H1 (cell line): ENCODE measurements around the gene LPP. TPM values are rescaled to one million over a fixed set of nuclear protein-coding genes. Genes with fewer than 3 reads are reported as not detected.

Source experiments
- CTCF ChIA-PET: fragments of 300-600 bp; sonication (Branson Sonifier 250); formaldehyde crosslinking; loops from one replicate; lab custom pipeline; 2021; ENCODE audit not compliant: partially characterized antibody; lab: Charles Lee
- POLR2A ChIA-PET: fragments of 300-600 bp; sonication (Branson Sonifier 250); formaldehyde crosslinking; loops from one replicate; lab custom pipeline; 2021; ENCODE audit warnings: inconsistent platforms; ENCODE audit not compliant: partially characterized antibody; lab: Charles Lee
- DNase-seq, 2 experiments: peaks; one replicate each; pipeline versions ENCODE4 v3.0.0 to v3.0.0-alpha.2; 2010 to 2022; ENCODE audit warnings: low spot score in 2 of 2, low read depth in 1 of 2, mixed read lengths in 1 of 2
- FAIRE-seq: peaks from 2 replicates; lab custom pipeline; 2011; peaks lifted over from hg19 to GRCh38; lab: Jason Lieb, UNC
- H2AFZ ChIP-seq: 2 replicates; pipeline ENCODE4 v1.8.1; 2012; ENCODE audit warnings: low read length, inconsistent platforms
- H2AK5ac ChIP-seq: 2 replicates; pipeline ENCODE4 v1.6.1; 2013; ENCODE audit warnings: low read depth, low read length
- H2BK120ac ChIP-seq: replicated peaks from 2 replicates; pipeline ENCODE3; 2013; ENCODE audit warnings: low read depth, low read length, inconsistent platforms
- H2BK12ac ChIP-seq: 2 replicates; pipeline ENCODE4 v1.6.1; 2013; ENCODE audit warnings: low read depth, low read length
- H2BK15ac ChIP-seq: 2 replicates; pipeline ENCODE4 v1.6.1; 2013; ENCODE audit warnings: low read length
- H2BK20ac ChIP-seq: 2 replicates; pipeline ENCODE4 v1.6.1; 2013; ENCODE audit warnings: low read length
- H2BK5ac ChIP-seq: 2 replicates; pipeline ENCODE4 v1.6.1; 2013; ENCODE audit warnings: low read depth, low read length
- H3K14ac ChIP-seq: 2 replicates; pipeline ENCODE4 v1.6.1; 2013; ENCODE audit warnings: inconsistent platforms; ENCODE audit not compliant: insufficient read length
- H3K18ac ChIP-seq: 2 replicates; pipeline ENCODE4 v1.6.1; 2013; ENCODE audit warnings: low read length; ENCODE audit errors: extremely low read depth
- H3K23ac ChIP-seq: 2 replicates; pipeline ENCODE4 v1.6.1; 2013; ENCODE audit warnings: inconsistent platforms; ENCODE audit not compliant: insufficient read length
- H3K23me2 ChIP-seq: 2 replicates; pipeline ENCODE4 v1.6.1; 2013; ENCODE audit warnings: low read depth, low read length
- H3K27ac ChIP-seq: 2 replicates; pipeline ENCODE4 v1.6.1; 2011; ENCODE audit warnings: low read depth, low read length, inconsistent platforms
- H3K27me3 ChIP-seq, 4 experiments: replicated peaks in 1 of 4; 1 replicate in 1 of 4; 2 replicates in 3 of 4; pipeline versions ENCODE4 v1.6.1 to v1.8.1; 2011 to 2013; ENCODE audit warnings: low read length in 3 of 4, mild to moderate bottlenecking in 3 of 4, inconsistent platforms in 2 of 4, mixed read lengths in 2 of 4, moderate library complexity in 1 of 4; ENCODE audit not compliant: control insufficient read depth in 3 of 4, insufficient read depth in 3 of 4; ENCODE audit errors: extremely low read depth in 1 of 4
- H3K36me3 ChIP-seq, 4 experiments: 2 replicates each; pipeline versions ENCODE4 v1.6.1 to v1.8.1; 2011 to 2013; ENCODE audit warnings: mild to moderate bottlenecking in 4 of 4, low read length in 3 of 4, moderate library complexity in 2 of 4, control low read depth in 1 of 4, inconsistent platforms in 1 of 4; ENCODE audit not compliant: insufficient read depth in 4 of 4, control insufficient read depth in 2 of 4
- H3K4ac ChIP-seq: replicated peaks from 2 replicates; pipeline ENCODE3; 2013; ENCODE audit warnings: low read length, low read depth, mixed read lengths, inconsistent platforms; ENCODE audit not compliant: insufficient read length
- H3K4me1 ChIP-seq, 4 experiments: replicated peaks in 1 of 4; 1 replicate in 1 of 4; 2 replicates in 3 of 4; pipeline versions ENCODE4 v1.6.1 to v1.8.1; 2011 to 2013; ENCODE audit warnings: low read length in 3 of 4, inconsistent platforms in 2 of 4, mixed read lengths in 1 of 4; ENCODE audit not compliant: insufficient read depth in 4 of 4, control insufficient read depth in 3 of 4
- H3K4me2 ChIP-seq, 2 experiments: 2 replicates each; pipeline versions ENCODE4 v1.6.1 to v1.8.1; 2011 to 2013; ENCODE audit warnings: low read depth in 2 of 2, low read length in 2 of 2, control low read depth in 1 of 2, inconsistent platforms in 1 of 2, mild to moderate bottlenecking in 1 of 2; ENCODE audit not compliant: insufficient read depth in 1 of 2
- H3K4me3 ChIP-seq, 4 experiments: fragments of 200-600, 300-600 bp in 1 of 4; sonication (generic), shearing (Covaris generic), sonication (Bioruptor Twin) in 1 of 4; 2 replicates each; pipeline versions ENCODE4 v1.5.1 to v1.8.1; 2011 to 2016; ENCODE audit warnings: low read length in 4 of 4, low read depth in 3 of 4, control low read depth in 2 of 4, inconsistent platforms in 2 of 4, mild to moderate bottlenecking in 2 of 4, mixed read lengths in 1 of 4, moderate library complexity in 1 of 4; ENCODE audit not compliant: insufficient read depth in 2 of 4; ENCODE audit errors: extremely low read depth in 1 of 4
- H3K56ac ChIP-seq: replicated peaks from 2 replicates; pipeline ENCODE3; 2013; ENCODE audit warnings: low read depth, mild to moderate bottlenecking, mixed read lengths, low read length, inconsistent platforms; ENCODE audit not compliant: insufficient read length
- H3K79me1 ChIP-seq: 2 replicates; pipeline ENCODE4 v1.6.1; 2013; ENCODE audit warnings: low read depth, low read length, control low read depth
- H3K79me2 ChIP-seq, 2 experiments: 2 replicates each; pipeline versions ENCODE4 v1.6.1 to v1.8.1; 2012 to 2013; ENCODE audit warnings: low read length in 2 of 2, mild to moderate bottlenecking in 2 of 2, inconsistent platforms in 1 of 2; ENCODE audit not compliant: insufficient read depth in 2 of 2, control insufficient read depth in 1 of 2
- H3K9ac ChIP-seq, 4 experiments: replicated peaks in 1 of 4; 1 replicate in 1 of 4; 2 replicates in 3 of 4; pipeline versions ENCODE4 v1.6.1 to v1.8.1; 2011 to 2013; ENCODE audit warnings: low read depth in 3 of 4, low read length in 3 of 4, control low read depth in 2 of 4, mild to moderate bottlenecking in 2 of 4, moderate library complexity in 2 of 4, inconsistent platforms in 1 of 4; ENCODE audit errors: extremely low read depth in 1 of 4
- H3K9me3 ChIP-seq, 2 experiments: 2 replicates each; pipeline versions ENCODE4 v1.6.1 to v1.8.1; 2012 to 2013; ENCODE audit warnings: mild to moderate bottlenecking in 2 of 2, moderate library complexity in 2 of 2, control low read depth in 1 of 2, inconsistent platforms in 1 of 2, low read depth in 1 of 2, low read length in 1 of 2, mixed read lengths in 1 of 2; ENCODE audit not compliant: insufficient read depth in 2 of 2
- H4K20me1 ChIP-seq, 2 experiments: replicated peaks in 1 of 2; 2 replicates each; pipeline versions ENCODE3 to v1.8.1; 2011 to 2013; ENCODE audit warnings: inconsistent platforms in 2 of 2, low read length in 2 of 2, mild to moderate bottlenecking in 1 of 2; ENCODE audit not compliant: insufficient read depth in 2 of 2, control insufficient read depth in 1 of 2
- H4K5ac ChIP-seq: 2 replicates; pipeline ENCODE4 v1.6.1; 2013; ENCODE audit warnings: low read length, low read depth, mixed read lengths, inconsistent platforms; ENCODE audit not compliant: insufficient read length
- H4K8ac ChIP-seq: 2 replicates; pipeline ENCODE4 v1.8.0; 2013; ENCODE audit warnings: mild to moderate bottlenecking, moderate library complexity, low read length, inconsistent platforms; ENCODE audit not compliant: insufficient read depth; ENCODE audit errors: extremely low read depth
- H4K91ac ChIP-seq: replicated peaks from 2 replicates; pipeline ENCODE3; 2013; ENCODE audit warnings: low read length, mixed read lengths, inconsistent platforms; ENCODE audit not compliant: insufficient read length
- ASH2L ChIP-seq: fragments of 200-600, 300-600 bp; sonication (generic); IDR thresholded peaks from one replicate; pipeline ENCODE4 v1.7.1; 2017; ENCODE audit warnings: low read length
- GTF2F1 ChIP-seq: IDR thresholded peaks from 2 replicates; pipeline ENCODE4 v1.6.1; 2012; ENCODE audit warnings: low read depth, low read length, improper control_type of control experiment, borderline replicate concordance
- HDAC6 ChIP-seq: IDR thresholded peaks from one replicate; pipeline ENCODE4 v1.7.1; 2012; ENCODE audit warnings: low read depth, mild to moderate bottlenecking, inconsistent platforms, low read length, moderate library complexity
- KDM4A ChIP-seq: IDR thresholded peaks from one replicate; pipeline ENCODE4 v1.7.1; 2012; ENCODE audit warnings: low read depth, mild to moderate bottlenecking, moderate library complexity, low read length, inconsistent platforms; ENCODE audit not compliant: severe bottlenecking
- SP2 ChIP-seq: IDR thresholded peaks from 2 replicates; pipeline ENCODE4 v1.6.1; 2012; ENCODE audit warnings: mild to moderate bottlenecking, low read length, inconsistent platforms
- WGBS, 2 experiments: shearing (Covaris generic) in 1 of 2; methylation state at CpG; one replicate each; pipeline versions ENCODE4 v1.1.6 to v1.1.7; 2013 to 2015; ENCODE audit warnings: low lambda C conversion rate in 2 of 2, mixed read lengths in 2 of 2, inconsistent platforms in 1 of 2, low coverage in 1 of 2, missing lambda C conversion rate in 1 of 2; ENCODE audit not compliant: insufficient replicate concordance in 2 of 2, insufficient coverage in 1 of 2, insufficient read length in 1 of 2; ENCODE audit errors: extremely low coverage in 1 of 2, missing lambda C conversion rate in 1 of 2; 5-methylcytosine and 5-hydroxymethylcytosine counted together
- polyA plus RNA-seq, 7 experiments: library from polyadenylated mRNA; depleted of rRNA in 3 of 7; stranded (reverse) in 5 of 7; unstranded in 2 of 7; fragments of >200 nt in 5 of 7; fragments of 200-250 nt in 2 of 7; gene quantifications; 1 replicate in 5 of 7; 2 replicates in 1 of 7; 4 replicates in 1 of 7; pipeline versions ENCODE4 v1.2.1 to v1.2.3, GENCODE V29; 2011 to 2013; ENCODE audit warnings: missing spikeins in 2 of 7, mixed read lengths in 2 of 7
- total RNA-seq: library from RNA; stranded (reverse); fragmentation: NEBNext Ultra II Directional; extraction: Animal tissue kit (Norgen Biotek cat#: 25700); gene quantifications from 2 replicates; pipeline ENCODE4 v1.2.1, GENCODE V29; 2021

LPP gene
- total and polyA plus RNA-seq, 2 of the 8 experiments (the other 6 are each of a cell fraction or from before 2014, with no cell fraction given) = 10.0 to 53.3 TPM

DNA sequence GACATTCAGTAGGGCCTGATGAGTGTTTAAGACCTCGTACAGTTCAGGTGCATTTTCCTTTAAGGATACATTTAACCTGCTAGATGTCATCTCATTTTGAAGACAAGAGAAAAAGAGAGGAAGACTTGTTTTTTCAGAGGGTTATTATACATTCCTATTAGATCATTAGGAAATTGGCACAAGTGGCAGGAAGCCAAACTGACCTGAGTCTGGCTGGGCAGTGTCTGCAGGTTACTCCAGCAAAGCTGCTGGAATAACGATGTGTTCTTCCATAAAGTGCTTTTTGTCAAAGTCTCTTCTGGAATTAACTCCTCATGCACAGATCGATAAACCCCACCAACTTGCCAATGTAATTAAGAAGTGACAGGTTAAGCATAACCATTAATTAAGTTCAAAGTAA lies 621.5 kb downstream of the LPP start:
- FAIRE-seq (no peak), DNase-seq (no peak)
- peaks cover 0 to 3% (median 0%) of the 10 kb centered on the region in 4 experiments; a peak in 1 of 7 replicates for H3K4me1 ChIP-seq
- H2BK20ac ChIP-seq = no peak overlapping the region
- no peak overlapping the region for H3K56ac ChIP-seq
- H4K91ac ChIP-seq = no peak overlapping the region
- no peak overlapping the region for H2BK15ac ChIP-seq
- no peak overlapping the region for H2BK12ac ChIP-seq
- no peak overlapping the region for H2BK120ac ChIP-seq
- H3K18ac ChIP-seq = no peak overlapping the region
- no peaks in the 10 kb centered on the region for H3K36me3 ChIP-seq
- no peak overlapping the region for H4K8ac ChIP-seq
- no peak overlapping the region for H3K4ac ChIP-seq
- H3K23ac ChIP-seq = no peak overlapping the region
- H2AFZ ChIP-seq = no peak overlapping the region
- 94% methylated on average over 3 of the region's 3 CpGs; no CpG with 5 or more reads in 1 of the 2 experiments for WGBS, 2 experiments
- H3K79me1 ChIP-seq = no peaks in the 10 kb centered on the region
- H3K9ac ChIP-seq = no peak overlapping the region
- H3K14ac ChIP-seq = no peak overlapping the region
- H4K20me1 ChIP-seq = no peaks in the 10 kb centered on the region
- H3K4me3 ChIP-seq = no peak overlapping the region
- no peaks in the 10 kb centered on the region for H3K9me3 ChIP-seq
- ChIA-PET POLR2A (no interaction called here), CTCF (no interaction called here)
- H3K79me2 ChIP-seq = no peaks in the 10 kb centered on the region
- no peak overlapping the region for H4K5ac ChIP-seq
- H2AK5ac ChIP-seq = no peak overlapping the region
- no peaks in the 10 kb centered on the region for H3K23me2 ChIP-seq
- TF ChIP-seq SP2 (no peak), ASH2L (no peak), GTF2F1 (no peak), KDM4A (no peak), HDAC6 (no peak)
- H3K4me2 ChIP-seq = no peak overlapping the region
- no peaks in the 10 kb centered on the region for H3K27me3 ChIP-seq
- no peak overlapping the region for H3K27ac ChIP-seq
- H2BK5ac ChIP-seq = no peak overlapping the region
